HepG2 (cell line): ENCODE measurements around the gene PAX4. TPM values are rescaled to one million over a fixed set of nuclear protein-coding genes. Genes with fewer than 3 reads are reported as not detected.

Experiments used
- MAF1 ChIP-seq: sonication (generic); formaldehyde crosslinking; IDR thresholded peaks from 2 replicates; pipeline ENCODE4 v1.5.0; 2020; ENCODE audit warnings: missing genetic modification reagents, borderline replicate concordance
- MTA1 ChIP-seq: sonication (generic); formaldehyde crosslinking; IDR thresholded peaks from 2 replicates; pipeline ENCODE4 v1.4.0; 2020; ENCODE audit warnings: missing genetic modification reagents, mild to moderate bottlenecking, borderline replicate concordance
- NFIC ChIP-seq: IDR thresholded peaks from 2 replicates; pipeline ENCODE4 v1.6.1; 2012; ENCODE audit warnings: mild to moderate bottlenecking, low read length, inconsistent platforms
- PAX8 ChIP-seq: sonication (generic); formaldehyde crosslinking; IDR thresholded peaks from 2 replicates; pipeline ENCODE4 v1.8.0; 2022; ENCODE audit warnings: mild to moderate bottlenecking, missing genetic modification reagents, borderline replicate concordance
- POGZ ChIP-seq: sonication (generic); formaldehyde crosslinking; IDR thresholded peaks from 2 replicates; pipeline ENCODE4 v1.4.0; 2020; ENCODE audit warnings: mild to moderate bottlenecking, missing genetic modification reagents
- ZFP41 ChIP-seq: sonication (generic); formaldehyde crosslinking; IDR thresholded peaks from 2 replicates; pipeline ENCODE4 v1.4.0; 2020; ENCODE audit warnings: mild to moderate bottlenecking, missing genetic modification reagents, borderline replicate concordance
- ZNF335 ChIP-seq: sonication (generic); formaldehyde crosslinking; IDR thresholded peaks from 2 replicates; pipeline ENCODE4 v1.4.0; 2020; ENCODE audit warnings: missing genetic modification reagents
- ZNF407 ChIP-seq: sonication (generic); formaldehyde crosslinking; IDR thresholded peaks from one replicate; pipeline ENCODE4 v1.5.1; 2020; ENCODE audit warnings: mild to moderate bottlenecking, missing genetic modification reagents; ENCODE audit errors: not compliant biosample characterization
- ZNF674 ChIP-seq: sonication (generic); formaldehyde crosslinking; IDR thresholded peaks from 2 replicates; pipeline ENCODE4 v1.5.0; 2020; ENCODE audit warnings: low read depth, mild to moderate bottlenecking, missing genetic modification reagents
- ZNF772 ChIP-seq: sonication (generic); formaldehyde crosslinking; IDR thresholded peaks from 2 replicates; pipeline ENCODE4 v1.5.0; 2020; ENCODE audit warnings: mild to moderate bottlenecking, missing genetic modification reagents
- polyA plus RNA-seq, 8 experiments: library from polyadenylated mRNA; depleted of rRNA in 3 of 8; stranded (reverse) in 7 of 8; unstranded in 1 of 8; fragments of >200 nt; fragmentation: Illumina TruSeq in 4 of 8; extraction: Trizol in 4 of 8; gene quantifications; 2 replicates each; pipeline versions ENCODE4 v1.2.1 to v1.2.3, GENCODE V29; 2011 to 2016; ENCODE audit warnings: low read depth in 4 of 8, missing spikeins in 1 of 8, mixed read lengths in 1 of 8; ENCODE audit not compliant: insufficient read depth in 1 of 8
- total RNA-seq, 5 experiments: library from RNA; depleted of rRNA; stranded (reverse); fragments of >200 nt; fragmentation: Illumina TruSeq; extraction: Trizol; gene quantifications; 2 replicates each; pipeline ENCODE4 v1.2.3, GENCODE V29; 2016; ENCODE audit warnings: low read depth in 1 of 5

The PAX4 gene
- total and polyA plus RNA-seq, 2 of the 13 experiments (the other 11 are each of a cell fraction or from before 2014, with no cell fraction given): not detected

GRCh38 chr7:127592550-127592949 lies 25.4 kb downstream of the PAX4 start (continued):
- TF ChIP-seq ZNF407 (no peak), MTA1 (no peak), ZNF335 (CRISPR knock-in tag) (no peak), ZFP41 (CRISPR knock-in tag) (no peak), ZNF772 (no peak), ZNF674 (no peak), PAX8 (CRISPR knock-in tag) (no peak), MAF1 (CRISPR knock-in tag) (no peak), POGZ (CRISPR knock-in tag) (no peak), NFIC (no peak)
